Left ventricle myocardium inferior (tissue), 1 donor: ENCODE data around the gene OPA3. TPM values are rescaled to one million over a fixed set of nuclear protein-coding genes. Genes with fewer than 3 reads are reported as not detected.

ENCODE experiments used
- DNase-seq: peaks from one replicate; pipeline ENCODE4 v3.0.0-alpha.2; 2020
- H3K27ac ChIP-seq: fragments of 200-600 bp; replicated peaks from 2 replicates; pipeline ENCODE4 v1.8.0; 2021
- H3K27me3 ChIP-seq: fragments of 200-600 bp; 2 replicates; pipeline ENCODE4 v1.8.0; 2021; ENCODE audit warnings: low read depth
- H3K36me3 ChIP-seq: fragments of 200-600 bp; 2 replicates; pipeline ENCODE4 v1.8.0; 2021
- H3K4me1 ChIP-seq: fragments of 200-600 bp; 2 replicates; pipeline ENCODE4 v1.8.0; 2021
- H3K4me3 ChIP-seq: fragments of 200-600 bp; 2 replicates; pipeline ENCODE4 v1.8.0; 2021; ENCODE audit warnings: mild to moderate bottlenecking, moderate library complexity
- H3K9me3 ChIP-seq: fragments of 200-600 bp; replicated peaks from 2 replicates; pipeline ENCODE4 v1.8.0; 2021
- CTCF ChIP-seq: fragments of 200-600 bp; IDR thresholded peaks from 2 replicates; pipeline ENCODE4 v1.8.0; 2021; ENCODE audit warnings: antibody characterized with exemption, mild to moderate bottlenecking, borderline replicate concordance
- intact Hi-C: fragments of 100-400 bp; cut with micrococcal nuclease; formaldehyde crosslinking; loops from one replicate; pipeline ENCODE4 v1.11.0; 2022
- total RNA-seq: library from RNA; stranded (reverse); fragmentation: NEBNext Ultra II Directional; extraction: Animal tissue kit (Norgen Biotek cat#: 25700); gene quantifications from one replicate; pipeline ENCODE4 v1.2.1, GENCODE V29; 2021
- donor health status: DM: no; HTN: yes; CAD: no; lungs with severe emphysema.

OPA3 gene
- total RNA-seq, 1 donor from 2014 or later = 25.3 TPM

- no peak for TF ChIP-seq CTCF
- Histone ChIP-seq H3K4me1 (peaks cover 38% of the 10 kb centered on the region), H3K9me3 (no peaks in the 10 kb centered on the region), H3K4me3 (peak overlapping the region; percentile 69), H3K36me3 (no peaks in the 10 kb centered on the region), H3K27ac (peak overlapping the region; percentile 70), H3K27me3 (peaks cover 8% of the 10 kb centered on the region)
- DNase-seq = peak; percentile 63
- intact Hi-C loops = no loop called here
These were observed 91.8 kb downstream of the OPA3 start for GRCh38 chr19:45492627-45493470.

- peaks cover 32% of the 10 kb centered on the region for H3K4me1 ChIP-seq
- no peak for DNase-seq
- peaks cover 1% of the 10 kb centered on the region for H3K27me3 ChIP-seq
- no peak for TF ChIP-seq CTCF
- H3K4me3 ChIP-seq = peak overlapping the region; percentile 69
- no peaks in the 10 kb centered on the region for H3K9me3 ChIP-seq
- H3K36me3 ChIP-seq = no peaks in the 10 kb centered on the region
- H3K27ac ChIP-seq = peak overlapping the region; percentile 70
- intact Hi-C loops = no loop called here
These were observed 92.4 kb downstream of the OPA3 start for GRCh38 chr19:45492137-45492626.

GRCh38 chr19:45489216-45489855 lies 95.3 kb downstream of the OPA3 start:
- no peak for TF ChIP-seq CTCF
- Histone ChIP-seq H3K4me3 (no peak overlapping the region), H3K9me3 (no peaks in the 10 kb centered on the region), H3K36me3 (no peaks in the 10 kb centered on the region), H3K27me3 (no peaks in the 10 kb centered on the region), H3K4me1 (peaks cover 28% of the 10 kb centered on the region), H3K27ac (no peak overlapping the region)
- intact Hi-C loops = no loop called here
- no peak for DNase-seq

- no peak overlapping the region for H3K4me3 ChIP-seq
- TF ChIP-seq CTCF = no peak
- H3K36me3 ChIP-seq = no peaks in the 10 kb centered on the region
- intact Hi-C loops = no loop called here
- H3K27ac ChIP-seq = no peak overlapping the region
- DNase-seq = no peak
- no peaks in the 10 kb centered on the region for H3K9me3 ChIP-seq
- peaks cover 25% of the 10 kb centered on the region for H3K4me1 ChIP-seq
- no peaks in the 10 kb centered on the region for H3K27me3 ChIP-seq
These were observed 95.9 kb downstream of the OPA3 start for GRCh38 chr19:45488708-45489107.

- H3K4me1 ChIP-seq = peaks cover 8% of the 10 kb centered on the region
- H3K27ac ChIP-seq = peak overlapping the region; percentile 82
- H3K9me3 ChIP-seq = no peaks in the 10 kb centered on the region
- intact Hi-C loops = no loop called here
- TF ChIP-seq CTCF = peak; percentile 74
- DNase-seq = peak; percentile 98
- H3K4me3 ChIP-seq = peak overlapping the region; percentile 80
- H3K27me3 ChIP-seq = no peaks in the 10 kb centered on the region
- no peaks in the 10 kb centered on the region for H3K36me3 ChIP-seq
These were observed 99.1 kb downstream of the OPA3 start for GRCh38 chr19:45485305-45486077.
